Lung (tissue), 12 donors: Measurements from ENCODE around the gene HSPD1. TPM values are rescaled to one million over a fixed set of nuclear protein-coding genes. Genes with fewer than 3 reads are reported as not detected.
A peak's percentile ranks its signal among the peaks of the same experiment; 100 is the strongest.
"Not testable (repeated sequence)": the region's sequence is repeated elsewhere in the genome, so short reads cannot be mapped to it uniquely, and the experiment has no call there.

Experiments used
- ATAC-seq: fragments of 200-7000 bp; cut with Tn5 transposase; one replicate; pipeline ENCODE4 v1.9.1; 2020; ENCODE audit warnings: moderate number of reproducible peaks; ENCODE audit not compliant: insufficient read depth, low FRiP score
- DNase-seq, 3 donors: peaks; one replicate each; pipeline ENCODE4 v3.0.0-alpha.2; 2013 to 2017
- H3K27ac ChIP-seq, 2 donors: one replicate each; pipeline ENCODE4 v1.5.1; 2013; ENCODE audit warnings: mild to moderate bottlenecking in 2 of 2, moderate library complexity in 2 of 2, control low read depth in 1 of 2, inconsistent platforms in 1 of 2, low read depth in 1 of 2, low read length in 1 of 2
- H3K27me3 ChIP-seq, 3 donors: one replicate each; pipeline ENCODE4 v1.5.1; 2013; ENCODE audit warnings: low read length in 2 of 3; ENCODE audit not compliant: control insufficient read depth in 3 of 3, insufficient read depth in 3 of 3
- H3K36me3 ChIP-seq, 4 donors: one replicate each; pipeline ENCODE4 v1.5.1; 2013; ENCODE audit warnings: low read length in 4 of 4, mild to moderate bottlenecking in 1 of 4, moderate library complexity in 1 of 4; ENCODE audit not compliant: control insufficient read depth in 4 of 4, insufficient read depth in 4 of 4
- H3K4me1 ChIP-seq, 5 donors: one replicate each; pipeline ENCODE4 v1.5.1; 2013; ENCODE audit warnings: low read length in 5 of 5, mild to moderate bottlenecking in 2 of 5, moderate library complexity in 1 of 5; ENCODE audit not compliant: control insufficient read depth in 5 of 5, insufficient read depth in 5 of 5
- H3K4me3 ChIP-seq: one replicate; pipeline ENCODE4 v1.5.1; 2013; ENCODE audit warnings: mild to moderate bottlenecking, control low read depth, moderate library complexity
- H3K9ac ChIP-seq, 2 donors: one replicate each; pipeline ENCODE4 v1.5.1; 2013; ENCODE audit warnings: low read length in 2 of 2, control low read depth in 1 of 2; ENCODE audit not compliant: insufficient read depth in 1 of 2
- H3K9me3 ChIP-seq, 4 donors: one replicate each; pipeline ENCODE4 v1.5.1; 2013; ENCODE audit warnings: low read length in 3 of 4, mild to moderate bottlenecking in 1 of 4, moderate library complexity in 1 of 4; ENCODE audit not compliant: control insufficient read depth in 4 of 4, insufficient read depth in 3 of 4
- WGBS, 2 donors: extraction: QIAGEN DNeasy Blood & Tissue Kit; methylation state at CpG; one replicate each; pipeline ENCODE4 v1.1.7; 2013; 5-methylcytosine and 5-hydroxymethylcytosine counted together
- polyA plus RNA-seq, 2 donors: library from polyadenylated mRNA; stranded (reverse); fragments of 200-250 nt; gene quantifications; one replicate each; pipeline ENCODE4 v1.2.1, GENCODE V29; 2013
- total RNA-seq, 2 donors: library from RNA; depleted of rRNA in 1 of 2; stranded (reverse); fragments of >200 nt in 1 of 2; gene quantifications; one replicate each; pipeline ENCODE4 v1.2.1, GENCODE V29; 2014 to 2021
- TF ChIP-seq, protein P1 (sequence below): IDR thresholded peaks from 2 replicates; pipeline ENCODE4 v1.5.1; 2012; ENCODE audit warnings: mild to moderate bottlenecking; ENCODE audit errors: control extremely low read depth, extremely low read depth
- donor health status: control.
- donor health status: control.
- donor health status: Bipolar disorder and iron deficiency.
- donor health status: healthy.
- donor health status: DM: yes; HTN: yes; CAD: no.

The HSPD1 gene
- total and polyA plus RNA-seq, 4 donors: 154 to 416 (median 189) TPM

DNA sequence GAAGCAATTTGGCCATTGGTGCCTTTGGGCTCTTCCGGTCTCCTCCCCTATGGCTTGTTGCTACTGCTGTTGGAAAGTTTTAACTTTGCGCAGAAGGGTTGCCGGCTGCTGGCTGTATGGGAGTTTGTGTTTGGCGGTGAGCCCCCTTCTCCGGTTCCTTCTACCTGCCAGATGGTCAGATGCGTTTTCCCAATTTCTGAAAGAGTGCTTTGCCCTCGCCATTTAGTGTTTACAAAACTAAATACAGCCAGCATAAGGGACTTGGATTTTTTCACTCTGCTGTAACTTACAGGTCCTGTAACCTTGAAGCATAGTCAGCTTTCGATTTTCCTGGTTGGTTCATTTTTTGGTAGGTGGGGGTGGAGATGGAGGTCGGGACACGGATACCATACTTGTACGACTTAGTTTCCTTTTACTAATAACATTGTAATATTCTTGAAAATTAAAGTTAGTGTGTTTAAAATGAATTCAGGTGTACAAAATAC is 45.7 kb downstream of the HSPD1 start:
- H3K36me3 ChIP-seq: no peaks in the 10 kb centered on the region
- H3K27me3 ChIP-seq: no peaks in the 10 kb centered on the region
- 0 to 1% methylated on average over 11 of the region's 11 CpGs for WGBS, 2 donors
- TF ChIP-seq, protein P1, sequence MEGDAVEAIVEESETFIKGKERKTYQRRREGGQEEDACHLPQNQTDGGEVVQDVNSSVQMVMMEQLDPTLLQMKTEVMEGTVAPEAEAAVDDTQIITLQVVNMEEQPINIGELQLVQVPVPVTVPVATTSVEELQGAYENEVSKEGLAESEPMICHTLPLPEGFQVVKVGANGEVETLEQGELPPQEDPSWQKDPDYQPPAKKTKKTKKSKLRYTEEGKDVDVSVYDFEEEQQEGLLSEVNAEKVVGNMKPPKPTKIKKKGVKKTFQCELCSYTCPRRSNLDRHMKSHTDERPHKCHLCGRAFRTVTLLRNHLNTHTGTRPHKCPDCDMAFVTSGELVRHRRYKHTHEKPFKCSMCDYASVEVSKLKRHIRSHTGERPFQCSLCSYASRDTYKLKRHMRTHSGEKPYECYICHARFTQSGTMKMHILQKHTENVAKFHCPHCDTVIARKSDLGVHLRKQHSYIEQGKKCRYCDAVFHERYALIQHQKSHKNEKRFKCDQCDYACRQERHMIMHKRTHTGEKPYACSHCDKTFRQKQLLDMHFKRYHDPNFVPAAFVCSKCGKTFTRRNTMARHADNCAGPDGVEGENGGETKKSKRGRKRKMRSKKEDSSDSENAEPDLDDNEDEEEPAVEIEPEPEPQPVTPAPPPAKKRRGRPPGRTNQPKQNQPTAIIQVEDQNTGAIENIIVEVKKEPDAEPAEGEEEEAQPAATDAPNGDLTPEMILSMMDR: no peak
- DNase-seq (peak in 1 of 3 donors; percentile 86), ATAC-seq (peak; percentile 60)
- no peaks in the 10 kb centered on the region for H3K9me3 ChIP-seq
- peak overlapping the region; percentile 98 to 100 for H3K27ac ChIP-seq
- H3K4me3 ChIP-seq: peak overlapping the region; percentile 86
- H3K4me1 ChIP-seq: peaks cover 1 to 12% (median 6%) of the 10 kb centered on the region in 5 donors
- peak overlapping the region; percentile 97 for H3K9ac ChIP-seq

DNA sequence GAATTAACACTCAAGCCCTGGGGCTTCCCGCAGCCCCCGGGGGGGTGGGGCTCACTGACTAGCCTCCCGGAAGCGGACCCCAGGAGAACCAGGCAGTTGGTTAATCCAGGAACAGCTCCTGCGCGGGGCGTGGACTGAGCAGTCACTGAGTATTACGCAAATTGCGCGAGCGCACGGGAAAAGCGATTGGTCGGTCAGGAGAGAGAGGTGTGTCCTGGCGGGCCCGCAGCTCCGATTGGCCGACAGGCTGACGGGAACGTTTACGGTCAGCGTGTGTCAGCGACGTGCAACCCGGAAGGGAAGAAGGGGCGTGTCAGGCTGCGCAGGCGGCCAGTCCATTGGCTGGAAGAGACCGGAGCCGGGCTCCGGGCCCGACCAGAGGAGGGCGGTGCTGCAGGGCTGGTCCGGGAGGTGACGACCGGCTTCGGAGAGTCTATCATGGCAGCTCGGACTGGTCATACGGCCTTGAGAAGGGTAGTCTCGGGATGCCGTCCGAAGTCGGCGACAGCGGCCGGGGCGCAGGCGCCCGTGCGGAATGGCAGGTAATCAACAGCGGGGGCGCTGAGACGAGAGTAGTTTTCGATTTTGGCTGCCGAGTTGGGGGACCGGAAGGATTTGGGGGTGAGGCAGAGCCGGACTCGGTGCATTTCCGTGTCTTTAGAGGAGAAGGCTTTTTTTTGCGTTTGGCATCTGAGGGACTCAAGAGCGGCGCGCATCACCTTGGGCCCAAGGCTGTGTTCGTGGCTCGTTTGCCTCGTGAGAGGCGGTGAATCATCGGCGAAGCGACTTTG is 46.3 kb downstream of the HSPD1 start, which contains the start of gene COQ10B:
COQ10B (plus strand) TSS at position 430 of the 791 bp plus-strand sequence; CDS start at position 439, 9 bp downstream.
- DNase-seq (peak; percentile 100), ATAC-seq (peak; percentile 98)
- H3K4me1 ChIP-seq: peaks cover 1 to 12% (median 6%) of the 10 kb centered on the region in 5 donors
- peak within 1 kb of the TSS; percentile 97 to 98 for H3K9ac ChIP-seq
- H3K27me3 ChIP-seq: no peaks in the 10 kb centered on the region
- WGBS, 2 donors: 0% methylated on average over 68 to 70 of the region's 70 CpGs
- TF ChIP-seq, protein P1: peak; percentile 8
- no peaks in the 10 kb centered on the region for H3K9me3 ChIP-seq
- H3K36me3 ChIP-seq: no peaks in the 10 kb centered on the region
- H3K4me3 ChIP-seq: peak within 1 kb of the TSS; percentile 86
- peak within 1 kb of the TSS; percentile 98 to 100 for H3K27ac ChIP-seq

DNA sequence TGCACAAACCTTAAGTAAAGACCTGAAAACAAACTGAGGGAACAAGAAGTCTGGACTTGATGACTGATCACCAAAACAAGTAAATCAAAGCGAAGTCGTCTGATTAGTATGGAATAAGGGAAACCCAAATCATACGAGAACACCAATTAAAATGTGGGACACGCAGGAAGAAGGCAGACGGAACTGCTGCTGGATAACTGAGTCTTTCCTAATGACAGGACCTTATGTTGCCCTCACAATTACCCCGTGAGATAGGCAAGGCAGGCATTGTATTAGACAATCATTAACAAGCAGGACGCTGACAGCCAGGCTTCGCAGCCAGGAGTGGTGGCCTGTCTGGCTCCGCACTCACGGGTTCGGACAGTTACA is 46.9 kb downstream of the HSPD1 start:
- H3K27ac ChIP-seq: peak overlapping the region; percentile 80 to 97
- H3K36me3 ChIP-seq: no peaks in the 10 kb centered on the region
- no peaks in the 10 kb centered on the region for H3K9me3 ChIP-seq
- H3K9ac ChIP-seq: peak overlapping the region; percentile 81 to 98
- WGBS, 2 donors: 3 to 4% methylated on average over 11 of the region's 11 CpGs
- TF ChIP-seq, protein P1: no peak
- H3K4me1 ChIP-seq: peaks cover 1 to 12% (median 6%) of the 10 kb centered on the region in 5 donors
- H3K4me3 ChIP-seq: peak overlapping the region; percentile 33
- H3K27me3 ChIP-seq: no peaks in the 10 kb centered on the region
- DNase-seq (no peak), ATAC-seq (peak; percentile 22)

DNA sequence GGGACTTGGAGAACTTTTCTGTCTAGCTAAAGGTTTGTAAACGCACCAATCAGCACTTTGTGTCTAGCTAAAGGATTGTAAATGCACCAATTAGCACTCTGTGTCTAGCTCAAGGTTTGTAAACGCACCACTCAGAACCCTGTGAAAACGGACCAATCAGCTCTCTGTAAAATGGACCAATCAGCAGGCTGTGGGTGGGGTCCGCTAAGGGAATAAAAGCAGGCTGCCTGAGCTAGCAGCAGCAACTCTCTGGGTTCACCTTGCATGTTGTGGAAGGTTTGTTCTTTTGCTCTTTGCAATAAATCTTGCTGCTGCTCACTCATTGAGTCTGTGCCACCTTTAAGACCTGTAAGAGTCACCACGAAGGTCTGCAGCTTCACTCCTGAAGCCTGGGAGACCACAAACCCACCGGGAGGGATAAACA is 48.7 kb downstream of the HSPD1 start:
- H3K9ac ChIP-seq, H3K27me3 ChIP-seq, H3K9me3 ChIP-seq, H3K4me3 ChIP-seq, H3K27ac ChIP-seq, ATAC-seq, DNase-seq, H3K36me3 ChIP-seq: not testable (repeated sequence)
- WGBS, 2 donors: 74 to 81% methylated on average over 6 of the region's 6 CpGs
- peaks cover 1 to 12% (median 6%) of the 10 kb centered on the region in 5 donors for H3K4me1 ChIP-seq
